ENCODE measurements around the gene SPHK2.

Gene SPHK2

GRCh38 chr19:48606463-48607358 lies 12.6 kb upstream of the SPHK2 start, which contains the start of gene SPACA4:
SPACA4 (plus strand) TSS chr19:48606742; CDS start chr19:48606979, 237 bp downstream.
- no peak for DNase-seq

DNA sequence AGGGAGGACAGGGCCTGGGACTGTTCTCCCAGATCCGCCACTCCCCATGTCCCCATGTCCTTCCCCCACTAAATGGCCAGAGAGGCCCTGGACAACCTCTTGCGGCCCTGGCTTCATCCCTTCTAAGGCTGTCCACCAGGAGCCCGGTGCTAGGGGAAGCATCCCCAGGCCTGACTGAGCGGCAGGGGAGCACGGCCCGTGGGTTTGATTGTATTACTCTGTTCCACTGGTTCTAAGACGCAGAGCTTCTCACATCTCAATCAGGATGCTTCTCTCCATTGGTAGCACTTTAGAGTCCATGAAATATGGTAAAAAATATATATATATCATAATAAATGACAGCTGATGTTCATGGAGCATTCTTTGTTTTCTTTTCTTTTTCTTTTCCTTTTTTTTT lies 11.9 kb upstream of the SPHK2 start:
- DNase-seq: no peak

DNA sequence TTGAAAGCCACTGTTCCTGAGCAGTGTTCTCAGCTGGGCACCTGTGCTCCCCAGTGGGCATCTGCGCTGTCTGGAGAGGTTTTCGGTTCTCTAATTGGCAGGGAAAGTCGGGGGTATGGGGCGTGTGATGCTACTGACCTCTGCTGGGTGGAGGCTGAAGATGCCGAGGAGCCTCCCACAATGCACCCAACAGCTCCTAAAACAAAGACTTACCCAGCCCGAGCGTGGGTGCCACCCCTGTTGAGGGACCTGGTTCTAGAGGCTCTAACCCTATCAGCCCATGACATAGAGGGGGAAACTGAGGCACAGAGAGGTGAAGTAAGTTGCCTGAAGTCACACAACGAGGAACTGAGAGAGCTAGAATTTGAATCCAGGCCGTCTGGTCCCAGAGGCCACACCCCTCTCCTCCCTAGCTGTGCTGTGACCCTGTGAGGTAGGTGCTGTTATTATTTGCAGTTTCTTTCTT lies 10.5 kb upstream of the SPHK2 start:
- DNase-seq: peak; percentile 55

- no peak for DNase-seq
Measured at GRCh38 chr19:48609571-48610108, 9.7 kb upstream of the SPHK2 start.

DNA sequence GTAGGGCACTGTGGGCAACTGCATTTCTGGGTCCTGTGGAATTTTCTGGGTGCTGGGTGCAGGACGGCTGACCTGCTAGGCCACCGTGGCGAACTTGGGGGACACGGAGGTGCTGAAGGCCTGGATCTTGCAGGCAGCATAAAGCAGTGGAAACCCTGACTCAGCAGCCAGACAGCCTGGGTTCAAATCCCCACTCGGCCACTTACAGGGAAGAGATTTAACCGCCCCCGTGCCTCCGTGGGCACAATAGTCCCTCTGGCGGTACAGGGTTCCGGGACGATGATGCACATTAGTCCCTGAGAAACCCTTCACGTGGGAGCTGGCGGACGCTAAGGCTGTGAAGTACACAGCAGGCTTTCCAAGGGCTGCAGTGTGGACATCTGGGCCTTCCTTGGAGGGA lies 7.4 kb upstream of the SPHK2 start:
- DNase-seq: no peak

- no peak for DNase-seq
Measured at GRCh38 chr19:48613024-48613851, 6.1 kb upstream of the SPHK2 start.

DNA sequence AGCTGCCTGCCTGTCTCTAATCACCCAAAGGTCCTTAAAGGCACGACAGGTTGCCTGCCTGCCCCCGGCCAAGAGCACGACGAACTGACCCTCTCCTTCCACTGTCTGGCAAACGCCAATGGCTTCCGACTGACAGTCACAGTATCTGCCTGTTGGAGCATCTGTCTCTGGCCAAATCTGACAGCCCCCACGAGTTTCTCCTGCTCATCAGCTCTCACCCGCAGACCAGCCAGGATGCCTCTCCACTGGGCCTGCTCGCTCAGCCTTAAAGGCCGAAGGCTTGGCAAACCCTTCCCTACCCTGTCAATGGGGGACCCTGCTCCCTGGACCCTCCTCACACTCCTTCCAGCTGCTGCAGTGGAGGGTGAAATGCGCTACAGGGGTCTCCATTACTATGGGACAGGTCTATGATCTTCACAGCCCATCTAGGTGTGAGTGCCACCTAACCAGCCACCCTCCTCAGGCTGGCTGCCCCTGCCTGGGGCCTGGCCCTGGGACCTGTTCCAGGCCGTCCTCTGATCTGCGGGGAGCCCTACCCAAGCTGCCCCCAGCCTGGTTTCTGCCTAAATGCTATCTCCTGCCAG lies 5.4 kb upstream of the SPHK2 start:
- no peak for DNase-seq

DNA sequence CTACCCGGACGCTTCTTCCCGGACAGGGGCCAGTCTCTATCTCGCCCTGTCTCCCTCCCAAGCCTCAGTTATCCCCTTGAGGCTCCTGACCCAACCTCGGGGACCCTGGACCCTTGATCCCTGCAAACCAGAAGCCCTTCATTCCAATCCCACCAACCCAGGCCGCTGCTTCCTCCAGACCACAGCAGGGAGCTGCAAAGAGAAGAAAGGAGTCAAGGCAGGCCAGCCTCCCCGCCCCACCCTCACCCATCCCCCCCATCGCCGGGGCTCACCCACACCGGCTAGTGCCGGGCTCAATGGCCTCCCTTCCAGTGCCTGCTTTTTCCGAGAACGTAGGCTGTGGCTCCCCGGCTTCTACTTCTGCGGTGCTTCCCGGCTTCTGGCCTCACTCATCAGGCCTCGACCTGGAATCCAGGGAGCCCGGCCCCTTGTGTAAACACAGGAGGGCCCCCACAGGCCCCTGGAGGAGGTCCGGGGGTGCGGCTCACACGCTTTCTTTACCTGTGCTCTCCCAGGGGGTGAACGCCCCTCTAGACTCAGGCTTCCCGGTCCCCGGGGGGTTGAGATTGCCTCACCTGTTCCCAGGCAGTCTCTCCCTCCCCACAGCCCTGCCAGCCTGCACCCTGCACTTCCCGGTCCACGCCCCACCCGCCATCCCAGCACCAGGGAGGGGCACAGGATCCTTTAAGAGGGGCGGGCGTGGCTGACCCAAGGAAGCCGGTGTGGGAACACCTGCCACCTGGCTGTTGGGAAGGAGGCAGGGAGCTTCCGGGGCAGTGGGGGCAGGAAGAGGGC lies 4.7 kb upstream of the SPHK2 start, which contains the start of gene FAM83E:
TSS of gene FAM83E (minus strand) at position 641 of the 795 bp plus-strand sequence. CDS start 1,704 bp downstream, outside the sequence.
- DNase-seq: no peak

DNA sequence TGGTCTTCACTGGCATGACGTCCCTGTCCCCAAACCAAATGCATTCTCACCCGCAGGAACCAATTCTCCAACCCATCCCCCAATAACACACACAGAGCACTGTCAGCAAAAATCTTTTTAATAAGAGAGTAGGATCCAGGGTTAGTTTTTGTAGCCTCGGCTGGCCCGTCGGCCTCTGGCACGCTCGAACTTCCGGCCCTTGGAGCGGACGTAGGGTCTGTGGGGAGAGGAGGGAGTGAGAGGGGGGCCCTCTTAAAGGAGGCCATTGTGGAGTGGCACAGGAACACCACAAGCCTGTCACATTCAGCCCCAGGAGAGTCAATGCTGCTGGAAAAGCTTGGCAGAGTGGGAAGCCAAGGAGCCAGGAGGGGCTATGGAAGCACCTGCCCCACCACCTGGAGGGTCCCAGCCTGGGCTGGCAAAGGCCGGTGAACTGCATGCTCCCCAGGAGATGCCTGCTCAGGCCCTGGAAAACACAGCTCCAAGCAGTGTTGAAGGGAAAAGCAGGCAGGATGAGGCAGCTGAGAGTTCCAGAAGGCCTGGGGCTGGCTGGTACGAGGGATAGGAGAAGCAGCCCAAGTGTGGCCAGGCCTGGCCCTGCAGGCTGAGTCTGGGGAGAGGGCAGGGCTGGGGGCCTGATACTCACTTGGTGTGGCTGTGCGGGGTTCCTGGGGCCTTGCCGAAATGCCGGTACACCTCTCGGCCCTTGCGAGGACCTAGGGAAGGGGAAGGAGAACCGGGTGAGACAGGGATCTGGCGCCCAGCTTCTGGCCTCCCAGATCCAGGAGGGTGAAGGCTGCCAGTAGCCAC lies 3.9 kb upstream of the SPHK2 start:
- DNase-seq: no peak

GRCh38 chr19:48616041-48616436 lies 3.3 kb upstream of the SPHK2 start:
- no peak for DNase-seq

DNA sequence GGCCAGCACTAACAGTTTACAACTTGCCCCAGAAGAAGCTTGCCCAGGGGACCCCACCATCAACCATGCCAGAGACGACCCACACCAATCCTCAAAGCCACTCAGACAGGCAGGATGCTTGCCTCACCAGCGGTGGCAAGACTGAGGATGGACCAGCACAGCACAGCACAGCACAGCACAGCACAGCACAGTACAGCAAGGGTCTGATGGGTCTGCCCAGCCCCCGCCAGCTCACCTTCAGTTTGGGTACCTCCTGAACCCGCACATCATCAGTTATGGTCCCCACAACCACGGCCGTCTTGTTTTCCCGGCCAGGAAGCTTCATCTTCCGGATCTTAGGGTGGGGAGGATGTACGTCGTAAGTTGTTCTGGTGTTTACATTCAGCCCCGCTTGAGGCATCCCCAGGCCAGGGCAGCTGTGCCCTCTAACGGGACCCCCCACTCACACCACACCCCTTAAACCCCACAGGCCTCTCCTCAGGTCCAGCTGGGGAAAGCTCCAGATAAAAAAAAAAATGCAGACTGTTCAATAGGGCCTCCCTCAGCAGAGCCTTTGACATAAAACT lies 2.7 kb upstream of the SPHK2 start:
- no peak for DNase-seq

GRCh38 chr19:48617146-48617937 lies 2.0 kb upstream of the SPHK2 start:
- DNase-seq: no peak

DNA sequence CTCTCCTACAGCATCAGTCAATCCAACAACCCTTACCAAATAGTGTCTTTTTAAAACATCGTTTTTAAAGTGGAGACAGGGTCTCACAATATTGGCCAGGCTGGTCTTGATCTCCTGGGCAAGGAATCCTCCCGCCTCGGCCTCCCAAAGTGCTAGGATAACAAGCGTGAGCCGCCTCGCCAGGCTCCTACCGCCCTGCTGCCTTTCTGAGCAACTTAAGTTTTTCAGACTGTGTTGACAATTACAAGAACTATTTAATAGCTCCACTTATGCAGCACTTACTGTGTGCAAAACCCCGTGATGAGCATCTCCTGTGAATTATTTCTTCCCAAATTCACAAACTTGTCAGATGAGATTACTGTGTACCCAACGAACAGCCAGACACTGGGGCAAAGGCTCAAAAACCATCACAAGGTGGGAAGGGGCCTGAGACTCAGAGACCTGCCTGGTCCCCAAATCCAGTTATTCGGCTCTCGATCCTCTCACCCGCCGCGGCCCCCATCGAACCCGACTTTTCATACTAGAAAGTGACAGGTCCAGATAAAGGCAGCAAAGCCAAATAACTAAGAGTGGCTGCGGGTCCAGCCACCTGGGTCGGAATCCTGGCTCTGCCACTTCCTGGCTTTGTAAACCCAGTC lies 909 bp upstream of the SPHK2 start:
- no peak for DNase-seq

DNA sequence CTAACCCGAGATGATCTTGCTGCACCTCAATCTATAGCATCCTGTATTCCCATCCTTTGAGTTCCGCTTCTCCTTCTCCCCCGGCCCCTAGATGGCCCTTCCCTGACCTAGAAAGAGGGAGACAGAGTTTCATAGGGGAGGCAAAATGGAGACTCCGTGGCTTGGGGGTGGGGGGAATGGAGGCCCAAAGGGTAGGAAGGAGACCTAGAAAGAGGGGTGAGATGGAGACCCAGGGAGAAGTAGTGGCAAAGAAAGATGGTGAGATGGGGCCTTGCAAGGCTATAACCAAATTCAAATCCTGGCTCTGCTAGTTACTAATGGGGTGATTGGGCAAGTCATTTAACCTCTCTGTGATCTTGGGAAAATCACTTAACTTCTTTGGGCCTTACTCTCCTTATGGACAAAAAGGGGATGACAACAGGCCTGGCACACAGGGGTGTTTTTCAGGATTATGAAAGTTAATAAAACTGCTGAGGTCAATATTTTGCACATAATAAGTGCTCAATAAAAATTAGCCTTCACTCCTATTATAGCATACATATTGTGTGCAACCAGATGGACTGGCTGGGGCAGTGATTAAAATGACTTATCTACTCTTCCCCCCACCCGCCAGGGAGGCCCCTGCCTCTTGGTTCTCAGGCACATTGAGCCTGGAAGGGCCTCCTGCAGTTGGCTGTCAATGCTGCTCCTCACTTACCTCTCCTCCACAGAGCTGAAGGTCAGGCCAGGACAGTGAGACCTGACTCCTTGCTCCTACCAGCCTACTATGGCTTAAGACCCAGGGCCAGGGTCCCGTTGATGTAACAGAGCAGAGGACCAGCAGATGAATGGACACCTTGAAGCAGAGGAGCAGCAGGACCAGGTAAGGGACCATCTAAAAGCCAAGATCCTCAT lies 633 bp downstream of the SPHK2 start:
- no peak for DNase-seq

GRCh38 chr19:48623556-48624066 lies 4.3 kb downstream of the SPHK2 start:
- DNase-seq: peak; percentile 58

DNA sequence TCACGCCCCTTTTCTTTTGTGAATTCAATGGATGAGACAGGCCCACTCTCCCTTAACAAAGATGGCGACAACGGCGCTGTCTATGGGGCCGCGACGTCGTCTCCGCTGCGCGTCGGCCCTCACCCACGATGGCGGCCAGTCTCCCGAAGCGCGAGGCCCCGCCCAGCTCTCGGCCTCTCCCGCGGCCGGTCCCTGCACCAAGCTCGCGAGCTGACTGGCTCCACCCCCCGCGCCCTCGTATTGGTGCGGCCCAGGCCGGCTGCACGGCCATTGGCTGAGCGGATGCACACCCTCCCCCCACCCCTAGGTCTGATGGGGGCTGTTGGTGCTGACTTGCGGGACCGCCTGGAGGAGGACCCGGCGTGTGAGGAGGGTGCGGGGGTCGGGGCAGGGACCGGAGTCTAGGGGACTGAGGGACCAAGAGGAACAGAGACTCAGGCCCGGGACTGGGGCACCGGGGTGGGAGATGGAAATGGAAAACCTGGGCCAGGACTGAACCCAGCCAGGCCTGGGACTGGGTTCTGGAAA lies 4.8 kb downstream of the SPHK2 start:
- peak; percentile 95 for DNase-seq

- no peak for DNase-seq
Measured at GRCh38 chr19:48624791-48625723, 5.8 kb downstream of the SPHK2 start.
